GM08714 (cell line): Measurements from ENCODE around the gene RAB10.
"Not testable (repeated sequence)": the region's sequence is repeated elsewhere in the genome, so short reads cannot be mapped to it uniquely, and the experiment has no call there.

Experiments used
- H3K4me3 ChIP-seq: fragments of 200-500 bp; sonication (Bioruptor generic); 2 replicates; pipeline ENCODE4 v1.5.1; 2014; ENCODE audit warnings: mild to moderate bottlenecking, low read length, inconsistent platforms
- ZNF274 ChIP-seq: IDR thresholded peaks from 2 replicates; pipeline ENCODE4 v1.6.1; 2012; ENCODE audit warnings: mild to moderate bottlenecking, low read depth, low read length

Gene RAB10

GRCh38 chr2:26067186-26067974 is 33.5 kb downstream of the RAB10 start:
- TF ChIP-seq ZNF274 = no peak

GRCh38 chr2:26067980-26068507 is 34.2 kb downstream of the RAB10 start:
- no peak for TF ChIP-seq ZNF274
- H3K4me3 ChIP-seq = peak overlapping the region; percentile 51; the same call in 1 of the 2 replicates

More at GRCh38 chr2:26067186-26067974, 33.5 kb downstream of the RAB10 start:
- H3K4me3 ChIP-seq = no peak overlapping the region

GRCh38 chr2:26068602-26069298 is 34.9 kb downstream of the RAB10 start:
- H3K4me3 ChIP-seq = no peak overlapping the region
- no peak for TF ChIP-seq ZNF274

- no peak overlapping the region for H3K4me3 ChIP-seq
- no peak for TF ChIP-seq ZNF274
These were observed 36.8 kb downstream of the RAB10 start for GRCh38 chr2:26070730-26071129.

- TF ChIP-seq ZNF274 = no peak
- no peak overlapping the region for H3K4me3 ChIP-seq
These were observed 39.3 kb downstream of the RAB10 start for GRCh38 chr2:26072925-26073768.

- no peak for TF ChIP-seq ZNF274
- H3K4me3 ChIP-seq = no peak overlapping the region
These were observed 39.9 kb downstream of the RAB10 start for GRCh38 chr2:26073830-26074229.

- H3K4me3 ChIP-seq = no peak overlapping the region
- no peak for TF ChIP-seq ZNF274
These were observed 40.8 kb downstream of the RAB10 start for GRCh38 chr2:26074676-26075075.

- TF ChIP-seq ZNF274 = no peak
- H3K4me3 ChIP-seq = no peak overlapping the region
These were observed 41.3 kb downstream of the RAB10 start for GRCh38 chr2:26075173-26075572.

- TF ChIP-seq ZNF274 = no peak
These were observed 42.2 kb downstream of the RAB10 start for GRCh38 chr2:26076001-26076587.

GRCh38 chr2:26077291-26077690 is 43.4 kb downstream of the RAB10 start:
- no peak for TF ChIP-seq ZNF274
- H3K4me3 ChIP-seq = no peak overlapping the region

More at GRCh38 chr2:26076001-26076587, 42.2 kb downstream of the RAB10 start:
- H3K4me3 ChIP-seq = no peak overlapping the region

- no peak overlapping the region for H3K4me3 ChIP-seq
- TF ChIP-seq ZNF274 = no peak
These were observed 45.1 kb downstream of the RAB10 start for GRCh38 chr2:26078939-26079338.

GRCh38 chr2:26080356-26080755 is 46.5 kb downstream of the RAB10 start:
- H3K4me3 ChIP-seq = no peak overlapping the region
- TF ChIP-seq ZNF274 = no peak

- not testable (repeated sequence) for H3K4me3 ChIP-seq
These were observed 47.0 kb downstream of the RAB10 start for GRCh38 chr2:26080925-26081324.

- TF ChIP-seq ZNF274 = no peak
- H3K4me3 ChIP-seq = no peak overlapping the region
These were observed 47.7 kb downstream of the RAB10 start for GRCh38 chr2:26081556-26081955.

- no peak overlapping the region for H3K4me3 ChIP-seq
- no peak for TF ChIP-seq ZNF274
These were observed 52.3 kb downstream of the RAB10 start for GRCh38 chr2:26086155-26086637.
